HL-60 (cell line): ENCODE measurements around the gene ORMDL2.
"Not testable (repeated sequence)": the region's sequence is repeated elsewhere in the genome, so short reads cannot be mapped to it uniquely, and the experiment has no call there.

Source experiments
- DNase-seq, 2 experiments: peaks; one replicate each; pipeline ENCODE4 v3.0.0-alpha.2; 2010 to 2020; ENCODE audit warnings: low read depth in 1 of 2, low spot score in 1 of 2
- H3K27ac ChIP-seq: fragments of 250-450 bp; sonication (Bioruptor Pico); replicated peaks from 2 replicates; pipeline ENCODE4 v1.5.1; 2020; ENCODE audit warnings: mild to moderate bottlenecking, moderate library complexity
- H3K27me3 ChIP-seq: fragments of 250-450 bp; sonication (Bioruptor Pico); 2 replicates; pipeline ENCODE4 v1.5.1; 2021; ENCODE audit warnings: mild to moderate bottlenecking, moderate library complexity; ENCODE audit not compliant: insufficient read depth, poor library complexity, severe bottlenecking
- H3K4me3 ChIP-seq: replicated peaks from 2 replicates; pipeline ENCODE4 v1.5.1; 2011; ENCODE audit warnings: mild to moderate bottlenecking, control low read depth, low read length; ENCODE audit not compliant: insufficient read depth
- GABPA ChIP-seq: IDR thresholded peaks from 2 replicates; pipeline ENCODE4 v1.6.1; 2012; ENCODE audit warnings: low read depth
- POLR2AphosphoS5 ChIP-seq: IDR thresholded peaks from 2 replicates; pipeline ENCODE4 v1.6.1; 2012; ENCODE audit warnings: low read depth
- SPI1 ChIP-seq: IDR thresholded peaks from 2 replicates; pipeline ENCODE4 v1.6.1; 2012; ENCODE audit warnings: low read depth, mild to moderate bottlenecking, borderline replicate concordance
- TF ChIP-seq, protein P1 (sequence below): IDR thresholded peaks from 2 replicates; pipeline ENCODE4 v1.6.1; 2012; ENCODE audit warnings: low read depth; ENCODE audit not compliant: insufficient replicate concordance
- TF ChIP-seq, protein P2 (sequence below): IDR thresholded peaks from one replicate; pipeline ENCODE4 v1.5.1; 2011; ENCODE audit warnings: low read length, control low read depth, inconsistent platforms; ENCODE audit not compliant: insufficient read depth

ORMDL2 gene

DNA sequence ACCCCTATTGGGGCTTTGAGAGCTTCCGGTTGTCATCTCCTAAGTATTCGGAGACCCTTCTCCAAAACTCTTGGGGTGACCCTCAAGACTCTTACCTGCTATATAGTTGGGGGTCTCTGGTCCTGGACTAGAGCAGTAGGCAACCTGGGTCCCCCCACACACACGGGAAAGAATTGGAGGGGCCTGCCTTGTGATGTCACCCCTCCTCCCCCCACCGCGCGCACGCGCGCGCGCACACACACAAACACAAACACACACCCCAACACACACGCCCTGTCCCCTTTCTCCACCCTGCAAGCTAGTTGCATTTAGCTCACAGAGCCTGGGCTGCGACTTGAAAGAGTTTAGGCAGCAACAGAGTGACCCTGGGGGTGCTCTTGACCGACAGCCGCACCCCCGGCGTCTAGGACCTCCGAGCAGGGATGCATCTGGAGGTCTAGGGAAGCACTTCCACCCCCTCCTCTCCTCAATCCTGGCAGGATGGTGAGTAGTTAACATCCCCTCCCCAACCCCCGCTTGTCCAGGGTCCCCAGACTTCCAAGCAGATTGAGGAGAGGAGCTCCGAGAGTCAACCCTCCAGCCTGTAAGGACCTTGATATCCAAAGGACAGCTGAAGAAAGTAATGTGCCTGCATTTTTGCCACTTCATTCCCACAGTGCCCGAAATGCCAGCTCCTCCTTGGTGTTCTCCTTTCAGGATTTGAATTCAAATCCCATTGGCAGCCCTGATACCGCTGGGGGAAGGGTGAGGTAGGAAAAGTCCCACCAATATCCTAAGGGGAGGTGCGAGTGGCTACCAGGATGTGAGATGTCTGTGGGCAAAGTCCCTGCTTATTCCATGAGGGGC lies 13.0 kb downstream of the ORMDL2 start:
- Histone ChIP-seq H3K27me3 (no peaks in the 10 kb centered on the region), H3K27ac (peak overlapping the region; percentile 74), H3K4me3 (peak overlapping the region; percentile 91)
- no peak for TF ChIP-seq POLR2AphosphoS5
- TF ChIP-seq SPI1: no peak
- TF ChIP-seq, protein P1, sequence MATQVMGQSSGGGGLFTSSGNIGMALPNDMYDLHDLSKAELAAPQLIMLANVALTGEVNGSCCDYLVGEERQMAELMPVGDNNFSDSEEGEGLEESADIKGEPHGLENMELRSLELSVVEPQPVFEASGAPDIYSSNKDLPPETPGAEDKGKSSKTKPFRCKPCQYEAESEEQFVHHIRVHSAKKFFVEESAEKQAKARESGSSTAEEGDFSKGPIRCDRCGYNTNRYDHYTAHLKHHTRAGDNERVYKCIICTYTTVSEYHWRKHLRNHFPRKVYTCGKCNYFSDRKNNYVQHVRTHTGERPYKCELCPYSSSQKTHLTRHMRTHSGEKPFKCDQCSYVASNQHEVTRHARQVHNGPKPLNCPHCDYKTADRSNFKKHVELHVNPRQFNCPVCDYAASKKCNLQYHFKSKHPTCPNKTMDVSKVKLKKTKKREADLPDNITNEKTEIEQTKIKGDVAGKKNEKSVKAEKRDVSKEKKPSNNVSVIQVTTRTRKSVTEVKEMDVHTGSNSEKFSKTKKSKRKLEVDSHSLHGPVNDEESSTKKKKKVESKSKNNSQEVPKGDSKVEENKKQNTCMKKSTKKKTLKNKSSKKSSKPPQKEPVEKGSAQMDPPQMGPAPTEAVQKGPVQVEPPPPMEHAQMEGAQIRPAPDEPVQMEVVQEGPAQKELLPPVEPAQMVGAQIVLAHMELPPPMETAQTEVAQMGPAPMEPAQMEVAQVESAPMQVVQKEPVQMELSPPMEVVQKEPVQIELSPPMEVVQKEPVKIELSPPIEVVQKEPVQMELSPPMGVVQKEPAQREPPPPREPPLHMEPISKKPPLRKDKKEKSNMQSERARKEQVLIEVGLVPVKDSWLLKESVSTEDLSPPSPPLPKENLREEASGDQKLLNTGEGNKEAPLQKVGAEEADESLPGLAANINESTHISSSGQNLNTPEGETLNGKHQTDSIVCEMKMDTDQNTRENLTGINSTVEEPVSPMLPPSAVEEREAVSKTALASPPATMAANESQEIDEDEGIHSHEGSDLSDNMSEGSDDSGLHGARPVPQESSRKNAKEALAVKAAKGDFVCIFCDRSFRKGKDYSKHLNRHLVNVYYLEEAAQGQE: no peak
- DNase-seq: peak; percentile 36 to 60

DNA sequence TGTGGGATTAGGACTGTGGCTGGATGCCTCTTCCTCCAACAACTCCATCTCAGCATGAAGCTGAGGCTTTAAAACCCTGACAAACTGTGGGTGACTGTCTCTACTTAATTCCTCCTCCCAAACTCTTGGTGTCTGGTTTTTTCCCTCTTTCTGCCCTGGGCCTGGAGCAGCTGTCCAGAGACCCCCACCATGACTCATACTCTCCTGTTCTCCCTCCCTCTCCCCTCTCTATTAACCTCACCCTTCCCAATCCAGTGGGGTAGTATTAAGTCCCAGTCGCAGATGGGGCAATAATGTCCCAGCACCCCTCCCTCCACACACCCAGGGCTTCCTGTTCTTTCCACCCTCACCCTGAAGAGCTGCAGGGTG lies 13.6 kb downstream of the ORMDL2 start:
- TF ChIP-seq, protein P2, sequence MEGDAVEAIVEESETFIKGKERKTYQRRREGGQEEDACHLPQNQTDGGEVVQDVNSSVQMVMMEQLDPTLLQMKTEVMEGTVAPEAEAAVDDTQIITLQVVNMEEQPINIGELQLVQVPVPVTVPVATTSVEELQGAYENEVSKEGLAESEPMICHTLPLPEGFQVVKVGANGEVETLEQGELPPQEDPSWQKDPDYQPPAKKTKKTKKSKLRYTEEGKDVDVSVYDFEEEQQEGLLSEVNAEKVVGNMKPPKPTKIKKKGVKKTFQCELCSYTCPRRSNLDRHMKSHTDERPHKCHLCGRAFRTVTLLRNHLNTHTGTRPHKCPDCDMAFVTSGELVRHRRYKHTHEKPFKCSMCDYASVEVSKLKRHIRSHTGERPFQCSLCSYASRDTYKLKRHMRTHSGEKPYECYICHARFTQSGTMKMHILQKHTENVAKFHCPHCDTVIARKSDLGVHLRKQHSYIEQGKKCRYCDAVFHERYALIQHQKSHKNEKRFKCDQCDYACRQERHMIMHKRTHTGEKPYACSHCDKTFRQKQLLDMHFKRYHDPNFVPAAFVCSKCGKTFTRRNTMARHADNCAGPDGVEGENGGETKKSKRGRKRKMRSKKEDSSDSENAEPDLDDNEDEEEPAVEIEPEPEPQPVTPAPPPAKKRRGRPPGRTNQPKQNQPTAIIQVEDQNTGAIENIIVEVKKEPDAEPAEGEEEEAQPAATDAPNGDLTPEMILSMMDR: no peak
- TF ChIP-seq GABPA (no peak), POLR2AphosphoS5 (no peak), SPI1 (no peak)
- TF ChIP-seq, protein P1: no peak
- peak in 1 of 2 experiments; percentile 25 for DNase-seq
- no peaks in the 10 kb centered on the region for H3K27me3 ChIP-seq
- H3K27ac ChIP-seq: no peak overlapping the region
- no peak overlapping the region for H3K4me3 ChIP-seq

DNA sequence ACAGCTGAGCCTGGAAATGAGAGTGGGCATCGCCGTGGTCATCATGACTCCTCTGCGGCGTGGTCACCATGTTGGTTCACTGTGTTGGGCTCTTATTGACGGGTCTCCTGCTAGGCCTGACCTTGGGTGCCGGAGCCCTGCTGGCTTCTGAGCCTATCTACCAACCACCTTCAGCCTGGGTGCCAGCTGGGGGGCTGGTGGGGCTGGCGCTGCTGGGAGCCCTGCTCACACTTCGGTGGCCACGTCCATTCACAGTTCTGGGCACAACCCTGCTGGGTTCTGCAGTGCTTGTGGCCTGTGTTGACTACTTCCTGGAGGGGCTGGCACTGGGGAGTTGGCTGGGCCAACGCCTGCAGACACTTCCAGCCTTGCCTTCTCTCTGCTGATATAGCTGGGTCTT lies 15.2 kb downstream of the ORMDL2 start:
- Histone ChIP-seq H3K4me3 (no peak overlapping the region), H3K27me3 (no peaks in the 10 kb centered on the region), H3K27ac (no peak overlapping the region)
- DNase-seq: no peak
- TF ChIP-seq SPI1 (no peak), POLR2AphosphoS5 (no peak), GABPA (no peak)
- TF ChIP-seq, protein P2: no peak
- TF ChIP-seq, protein P1: no peak

DNA sequence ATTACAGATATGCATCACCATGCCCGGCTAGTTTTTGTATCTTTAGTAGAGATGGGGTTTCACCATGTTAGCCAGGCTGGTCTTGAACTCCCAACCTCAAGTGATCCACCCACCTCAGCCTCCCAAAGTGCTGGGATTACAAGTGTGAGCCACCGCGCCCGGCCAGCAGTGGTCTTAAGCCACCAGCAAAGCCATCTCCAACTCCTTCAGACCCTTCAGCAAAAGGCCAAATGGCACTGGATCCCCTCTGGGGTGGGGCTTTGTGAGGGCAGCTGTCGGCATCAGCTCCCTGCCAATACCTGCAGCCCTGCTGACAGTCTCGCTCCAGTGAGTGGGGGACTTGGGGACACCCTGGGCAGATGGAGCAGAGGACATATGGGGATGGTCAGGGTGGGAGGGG lies 16.6 kb downstream of the ORMDL2 start:
- not testable (repeated sequence) for DNase-seq, H3K4me3 ChIP-seq, H3K27ac ChIP-seq, H3K27me3 ChIP-seq
